Activated CD4-positive, alpha-beta T cell treated with anti-CD3 and anti-CD28 coated beads, Interleukin-2, amount 10 ng/mL, durations not matched to agents 7 days and 5 days (primary cell): ENCODE data around the gene SIGMAR1. TPM values are rescaled to one million over a fixed set of nuclear protein-coding genes. Genes with fewer than 3 reads are reported as not detected.
"Not testable (repeated sequence)": the region's sequence is repeated elsewhere in the genome, so short reads cannot be mapped to it uniquely, and the experiment has no call there.

Experiments
- CTCF ChIA-PET: fragments of 350-600 bp; sonication (Branson Sonifier 250); formaldehyde crosslinking; loops from one replicate; lab custom pipeline; 2021; ENCODE audit warnings: antibody characterized with exemption; lab: Charles Lee
- POLR2A ChIA-PET: fragments of 350-600 bp; sonication (Branson Sonifier 250); formaldehyde crosslinking; loops from one replicate; lab custom pipeline; 2021; ENCODE audit warnings: antibody characterized with exemption; lab: Charles Lee
- DNase-seq: peaks from one replicate; pipeline ENCODE4 v3.0.0-alpha.2; 2020
- H3K27ac Mint-ChIP-seq: one replicate; pipeline ENCODE4 v1.8.0; 2021; ENCODE audit warnings: mild to moderate bottlenecking, moderate library complexity, mixed read lengths
- H3K27me3 Mint-ChIP-seq: one replicate; pipeline ENCODE4 v1.8.0; 2021; ENCODE audit warnings: mixed read lengths
- H3K36me3 Mint-ChIP-seq: one replicate; pipeline ENCODE4 v1.8.0; 2021; ENCODE audit warnings: low read depth, mixed read lengths
- H3K4me1 Mint-ChIP-seq: one replicate; pipeline ENCODE4 v1.8.0; 2021; ENCODE audit warnings: mixed read lengths
- H3K4me3 Mint-ChIP-seq: one replicate; pipeline ENCODE4 v1.8.0; 2021; ENCODE audit warnings: mild to moderate bottlenecking, moderate library complexity, mixed read lengths
- H3K9me3 Mint-ChIP-seq: one replicate; pipeline ENCODE4 v1.8.0; 2021; ENCODE audit warnings: mixed read lengths
- total RNA-seq, 2 experiments: library from RNA; stranded (reverse); gene quantifications; one replicate each; pipeline ENCODE4 v1.2.3, GENCODE V29; 2021

SIGMAR1 gene
- total RNA-seq, 2 experiments from 2014 or later = 57.7 to 62.2 TPM

- POLR2A ChIA-PET, H3K9me3 Mint-ChIP-seq, H3K27me3 Mint-ChIP-seq, DNase-seq, H3K27ac Mint-ChIP-seq: not testable (repeated sequence)
- CTCF ChIA-PET = interaction anchor here (7.3 to 7.5 kb wide), 2 partner anchors 17 to 27 kb away, joined by 60 to 82 read pairs; partner anchors contain the start of genes DCTN3 and RPP25L
- Mint-ChIP-seq H3K4me3 (peak overlapping the region; percentile 90), H3K4me1 (peaks cover 32% of the 10 kb centered on the region), H3K36me3 (peaks cover 15% of the 10 kb centered on the region)
Measured at GRCh38 chr9:34639322-34639721, 1.7 kb upstream of the SIGMAR1 start.

GRCh38 chr9:34638138-34638445 is 505 bp upstream of the SIGMAR1 start:
- H3K27ac Mint-ChIP-seq = peak overlapping the region; percentile 93
- no peaks in the 10 kb centered on the region for H3K9me3 Mint-ChIP-seq
- no peak for DNase-seq
- H3K4me3 Mint-ChIP-seq = peak overlapping the region; percentile 90
- peaks cover 15% of the 10 kb centered on the region for H3K36me3 Mint-ChIP-seq
- CTCF ChIA-PET = interaction anchor here (0.6 to 7.5 kb wide), 10 partner anchors 9 to 63 kb away, joined by 3 to 82 read pairs (median 7); partner anchors contain the start of genes DCTN3, GALT and RPP25L
- H3K27me3 Mint-ChIP-seq = no peaks in the 10 kb centered on the region
- POLR2A ChIA-PET = interaction anchor here (1.3 to 2.0 kb wide), 2 partner anchors 9 to 18 kb away, joined by 3 to 8 read pairs; partner anchors contain the start of gene DCTN3
- H3K4me1 Mint-ChIP-seq = peaks cover 39% of the 10 kb centered on the region

GRCh38 chr9:34636791-34637355 is 714 bp downstream of the SIGMAR1 start:
- CTCF ChIA-PET = interaction anchor here (0.6 to 7.5 kb wide), 6 partner anchors 10 to 24 kb away, joined by 3 to 82 read pairs (median 18); partner anchors contain the start of genes DCTN3, GALT and RPP25L
- Mint-ChIP-seq H3K27me3 (no peaks in the 10 kb centered on the region), H3K27ac (peak overlapping the region; percentile 85), H3K36me3 (peaks cover 15% of the 10 kb centered on the region), H3K4me1 (peaks cover 39% of the 10 kb centered on the region), H3K9me3 (no peaks in the 10 kb centered on the region), H3K4me3 (peak overlapping the region; percentile 90)
- POLR2A ChIA-PET = interaction anchor here (0.6 to 2.0 kb wide), 3 partner anchors 10 to 479 kb away, joined by 3 to 8 read pairs (median 3); partner anchors contain the start of gene DCTN3
- no peak for DNase-seq

GRCh38 chr9:34635556-34635955 is 2.0 kb downstream of the SIGMAR1 start:
- ChIA-PET CTCF (interaction anchor here (0.6 to 7.5 kb wide), 5 partner anchors 11 to 481 kb away, joined by 3 to 82 read pairs (median 17); partner anchors contain the start of genes DCTN3, GALT and RPP25L), POLR2A (interaction anchor here (0.9 kb wide), 1 partner anchor 15 kb away, joined by 4 read pairs; the partner anchor contains the start of gene DCTN3)
- H3K4me3 Mint-ChIP-seq = peak overlapping the region; percentile 58
- H3K9me3 Mint-ChIP-seq = no peaks in the 10 kb centered on the region
- H3K4me1 Mint-ChIP-seq = peaks cover 39% of the 10 kb centered on the region
- no peak for DNase-seq
- H3K27ac Mint-ChIP-seq = peak overlapping the region; percentile 51
- H3K36me3 Mint-ChIP-seq = peaks cover 15% of the 10 kb centered on the region
- H3K27me3 Mint-ChIP-seq = peaks cover 3% of the 10 kb centered on the region

GRCh38 chr9:34634551-34635248 is 2.9 kb downstream of the SIGMAR1 start:
- Mint-ChIP-seq H3K27ac (peak overlapping the region; percentile 42), H3K36me3 (peaks cover 15% of the 10 kb centered on the region), H3K27me3 (peaks cover 12% of the 10 kb centered on the region), H3K4me3 (no peak overlapping the region), H3K4me1 (peaks cover 39% of the 10 kb centered on the region), H3K9me3 (no peaks in the 10 kb centered on the region)
- POLR2A ChIA-PET = interaction anchor here (0.9 to 1.2 kb wide), 2 partner anchors 14 to 17 kb away, joined by 3 to 4 read pairs; partner anchors contain the start of gene DCTN3
- CTCF ChIA-PET = interaction anchor here (0.8 to 7.5 kb wide), 15 partner anchors 8 to 261 kb away, joined by 3 to 82 read pairs (median 6); partner anchors contain the start of genes DCTN3, GALT and RPP25L
- no peak for DNase-seq

GRCh38 chr9:34633851-34634550 is 3.6 kb downstream of the SIGMAR1 start:
- H3K36me3 Mint-ChIP-seq = peaks cover 15% of the 10 kb centered on the region
- ChIA-PET POLR2A (interaction anchor here (1.0 to 1.2 kb wide), 2 partner anchors 14 to 16 kb away, joined by 3 read pairs; no protein-coding TSS in a partner anchor), CTCF (interaction anchor here (0.6 to 7.5 kb wide), 21 partner anchors 9 to 451 kb away, joined by 3 to 82 read pairs (median 4); partner anchors contain the start of genes DCTN3, GALT and RPP25L)
- no peak overlapping the region for H3K4me3 Mint-ChIP-seq
- peaks cover 42% of the 10 kb centered on the region for H3K4me1 Mint-ChIP-seq
- no peak overlapping the region for H3K27ac Mint-ChIP-seq
- DNase-seq = peak; percentile 83
- H3K9me3 Mint-ChIP-seq = no peaks in the 10 kb centered on the region
- peaks cover 19% of the 10 kb centered on the region for H3K27me3 Mint-ChIP-seq

GRCh38 chr9:34633166-34633565 is 4.4 kb downstream of the SIGMAR1 start:
- Mint-ChIP-seq H3K27ac (no peak overlapping the region), H3K4me3 (no peak overlapping the region), H3K4me1 (peaks cover 39% of the 10 kb centered on the region), H3K27me3 (peaks cover 24% of the 10 kb centered on the region), H3K9me3 (no peaks in the 10 kb centered on the region), H3K36me3 (peaks cover 16% of the 10 kb centered on the region)
- POLR2A ChIA-PET = interaction anchor here (1.0 to 1.2 kb wide), 2 partner anchors 14 to 16 kb away, joined by 3 read pairs; no protein-coding TSS in a partner anchor
- CTCF ChIA-PET = interaction anchor here (0.6 to 7.5 kb wide), 15 partner anchors 10 to 450 kb away, joined by 3 to 82 read pairs (median 5); partner anchors contain the start of genes DCTN3 and RPP25L
- no peak for DNase-seq

- H3K27ac Mint-ChIP-seq = no peak overlapping the region
- CTCF ChIA-PET = interaction anchor here (0.6 to 1.7 kb wide), 3 partner anchors 12 to 812 kb away, joined by 3 to 10 read pairs (median 4); no protein-coding TSS in a partner anchor
- no peak for DNase-seq
- H3K4me1 Mint-ChIP-seq = peaks cover 26% of the 10 kb centered on the region
- POLR2A ChIA-PET = interaction anchor here (0.6 kb wide), 1 partner anchor 428 kb away, joined by 4 read pairs; no protein-coding TSS in a partner anchor
- no peaks in the 10 kb centered on the region for H3K9me3 Mint-ChIP-seq
- H3K4me3 Mint-ChIP-seq = no peak overlapping the region
- H3K36me3 Mint-ChIP-seq = peaks cover 8% of the 10 kb centered on the region
- peaks cover 48% of the 10 kb centered on the region for H3K27me3 Mint-ChIP-seq
Measured at GRCh38 chr9:34630402-34631154, 7.0 kb downstream of the SIGMAR1 start.

- Mint-ChIP-seq H3K36me3 (peaks cover 2% of the 10 kb centered on the region), H3K27ac (no peak overlapping the region), H3K4me1 (peaks cover 17% of the 10 kb centered on the region), H3K4me3 (peak overlapping the region; percentile 56), H3K27me3 (peaks cover 57% of the 10 kb centered on the region), H3K9me3 (no peaks in the 10 kb centered on the region)
- no peak for DNase-seq
- POLR2A ChIA-PET = no interaction called here
- CTCF ChIA-PET = interaction anchor here (0.9 to 1.7 kb wide), 2 partner anchors 12 to 13 kb away, joined by 4 to 10 read pairs; no protein-coding TSS in a partner anchor
Measured at GRCh38 chr9:34629491-34629808, 8.1 kb downstream of the SIGMAR1 start.

- peak; percentile 31 for DNase-seq
- Mint-ChIP-seq H3K4me3 (peak within 1 kb of the TSS; percentile 61), H3K27me3 (peaks cover 61% of the 10 kb centered on the region), H3K4me1 (peaks cover 15% of the 10 kb centered on the region), H3K27ac (no peak within 1 kb of the TSS), H3K36me3 (peaks cover 2% of the 10 kb centered on the region), H3K9me3 (no peaks in the 10 kb centered on the region)
- CTCF ChIA-PET = interaction anchor here (1.0 to 1.7 kb wide), 2 partner anchors 11 to 17 kb away, joined by 3 to 4 read pairs; partner anchors contain the start of gene RPP25L
- POLR2A ChIA-PET = no interaction called here
Measured at GRCh38 chr9:34628656-34629490, 8.7 kb downstream of the SIGMAR1 start, which contains the start of gene ARID3C. Gene ARID3C, minus strand, starts transcription at chr9:34629066. Its CDS starts 1,052 bp downstream, at chr9:34628014.
